Measurements from ENCODE around the gene CA10.

Gene CA10

GRCh38 chr17:51770027-51770759, 388.3 kb downstream of the CA10 start:
- Mint-ChIP-seq H3K36me3 (no peaks in the 10 kb centered on the region), H3K4me3 (no peak overlapping the region), H3K27ac (no peak overlapping the region), H3K9me3 (no peaks in the 10 kb centered on the region), H3K4me1 (no peaks in the 10 kb centered on the region), H3K27me3 (peaks cover 5 to 6% of the 10 kb centered on the region in 2 donors)
- DNase-seq: no peak
- ATAC-seq (replicated peaks): no peak

GRCh38 chr17:51769231-51769630, 389.3 kb downstream of the CA10 start:
- Mint-ChIP-seq H3K27ac (no peak overlapping the region), H3K9me3 (no peaks in the 10 kb centered on the region), H3K36me3 (no peaks in the 10 kb centered on the region), H3K4me1 (no peaks in the 10 kb centered on the region), H3K4me3 (no peak overlapping the region), H3K27me3 (peaks cover 7 to 9% of the 10 kb centered on the region in 2 donors)
- no peak for ATAC-seq (replicated peaks)
- DNase-seq: no peak

GRCh38 chr17:51768706-51769105, 389.8 kb downstream of the CA10 start:
- H3K9me3 Mint-ChIP-seq: no peaks in the 10 kb centered on the region
- DNase-seq: no peak
- H3K4me3 Mint-ChIP-seq: no peak overlapping the region
- H3K27me3 Mint-ChIP-seq: peaks cover 9 to 11% of the 10 kb centered on the region in 2 donors
- no peak overlapping the region for H3K27ac Mint-ChIP-seq
- H3K4me1 Mint-ChIP-seq: no peaks in the 10 kb centered on the region
- ATAC-seq (replicated peaks): no peak
- H3K36me3 Mint-ChIP-seq: no peaks in the 10 kb centered on the region

GRCh38 chr17:51767287-51767686, 391.2 kb downstream of the CA10 start:
- DNase-seq: no peak
- no peaks in the 10 kb centered on the region for H3K36me3 Mint-ChIP-seq
- H3K4me1 Mint-ChIP-seq: no peaks in the 10 kb centered on the region
- H3K27ac Mint-ChIP-seq: no peak overlapping the region
- no peaks in the 10 kb centered on the region for H3K9me3 Mint-ChIP-seq
- no peak for ATAC-seq (replicated peaks)
- no peak overlapping the region for H3K4me3 Mint-ChIP-seq
- H3K27me3 Mint-ChIP-seq: peaks cover 10 to 11% of the 10 kb centered on the region in 2 donors

GRCh38 chr17:51765282-51766135, 393.0 kb downstream of the CA10 start:
- no peak for ATAC-seq (replicated peaks)
- Mint-ChIP-seq H3K27me3 (peaks cover 11 to 13% of the 10 kb centered on the region in 2 donors), H3K27ac (no peak overlapping the region), H3K4me3 (no peak overlapping the region), H3K36me3 (no peaks in the 10 kb centered on the region), H3K9me3 (no peaks in the 10 kb centered on the region), H3K4me1 (no peaks in the 10 kb centered on the region)
- no peak for DNase-seq

- peaks cover 11 to 17% of the 10 kb centered on the region in 2 donors for H3K27me3 Mint-ChIP-seq
- H3K9me3 Mint-ChIP-seq: no peaks in the 10 kb centered on the region
- no peaks in the 10 kb centered on the region for H3K4me1 Mint-ChIP-seq
- H3K36me3 Mint-ChIP-seq: no peaks in the 10 kb centered on the region
- H3K4me3 Mint-ChIP-seq: no peak overlapping the region
- DNase-seq (peak; percentile 7), ATAC-seq (replicated peaks) (peak; percentile 92 to 96)
- no peak overlapping the region for H3K27ac Mint-ChIP-seq
Observed at GRCh38 chr17:51764387-51764971, 394.0 kb downstream of the CA10 start.

GRCh38 chr17:51763058-51763457, 395.5 kb downstream of the CA10 start:
- H3K36me3 Mint-ChIP-seq: no peaks in the 10 kb centered on the region
- H3K27ac Mint-ChIP-seq: no peak overlapping the region
- peaks cover 11 to 17% of the 10 kb centered on the region in 2 donors for H3K27me3 Mint-ChIP-seq
- H3K4me1 Mint-ChIP-seq: no peaks in the 10 kb centered on the region
- ATAC-seq (replicated peaks) (no peak), DNase-seq (no peak)
- no peak overlapping the region for H3K4me3 Mint-ChIP-seq
- H3K9me3 Mint-ChIP-seq: no peaks in the 10 kb centered on the region

- no peak overlapping the region for H3K4me3 Mint-ChIP-seq
- H3K4me1 Mint-ChIP-seq: no peaks in the 10 kb centered on the region
Observed at GRCh38 chr17:51761105-51761504, 397.4 kb downstream of the CA10 start.

GRCh38 chr17:51759260-51759659, 399.3 kb downstream of the CA10 start:
- H3K9me3 Mint-ChIP-seq: no peaks in the 10 kb centered on the region
- H3K4me3 Mint-ChIP-seq: no peak overlapping the region
- H3K36me3 Mint-ChIP-seq: no peaks in the 10 kb centered on the region
- peaks cover 3 to 13% of the 10 kb centered on the region in 2 donors for H3K27me3 Mint-ChIP-seq
- ATAC-seq (replicated peaks) (no peak), DNase-seq (no peak)
- H3K27ac Mint-ChIP-seq: no peak overlapping the region
- no peaks in the 10 kb centered on the region for H3K4me1 Mint-ChIP-seq

More at GRCh38 chr17:51761105-51761504, 397.4 kb downstream of the CA10 start:
- Mint-ChIP-seq H3K27ac (no peak overlapping the region), H3K27me3 (peaks cover 11 to 20% of the 10 kb centered on the region in 2 donors), H3K36me3 (no peaks in the 10 kb centered on the region), H3K9me3 (no peaks in the 10 kb centered on the region)
- ATAC-seq (replicated peaks): no peak
- DNase-seq: no peak

- Mint-ChIP-seq H3K36me3 (no peaks in the 10 kb centered on the region), H3K4me1 (no peaks in the 10 kb centered on the region), H3K27ac (no peak overlapping the region), H3K9me3 (no peaks in the 10 kb centered on the region), H3K4me3 (no peak overlapping the region), H3K27me3 (no peaks in the 10 kb centered on the region)
- ATAC-seq (replicated peaks) (no peak), DNase-seq (no peak)
Observed at GRCh38 chr17:51751072-51751471, 407.4 kb downstream of the CA10 start.

GRCh38 chr17:51748749-51749604, 409.5 kb downstream of the CA10 start:
- H3K27ac Mint-ChIP-seq: no peak overlapping the region

GRCh38 chr17:51746421-51746820, 412.1 kb downstream of the CA10 start:
- no peak overlapping the region for H3K27ac Mint-ChIP-seq
- H3K36me3 Mint-ChIP-seq: no peaks in the 10 kb centered on the region
- no peaks in the 10 kb centered on the region for H3K27me3 Mint-ChIP-seq
- ATAC-seq (replicated peaks) (no peak), DNase-seq (no peak)
- no peaks in the 10 kb centered on the region for H3K4me1 Mint-ChIP-seq
- no peaks in the 10 kb centered on the region for H3K9me3 Mint-ChIP-seq
- H3K4me3 Mint-ChIP-seq: no peak overlapping the region

More at GRCh38 chr17:51748749-51749604, 409.5 kb downstream of the CA10 start:
- Mint-ChIP-seq H3K4me1 (no peaks in the 10 kb centered on the region), H3K9me3 (no peaks in the 10 kb centered on the region), H3K27me3 (no peaks in the 10 kb centered on the region), H3K4me3 (no peak overlapping the region), H3K36me3 (no peaks in the 10 kb centered on the region)
- DNase-seq: no peak
- no peak for ATAC-seq (replicated peaks)

GRCh38 chr17:51745993-51746392, 412.5 kb downstream of the CA10 start:
- Mint-ChIP-seq H3K36me3 (no peaks in the 10 kb centered on the region), H3K4me1 (no peaks in the 10 kb centered on the region), H3K4me3 (no peak overlapping the region), H3K9me3 (no peaks in the 10 kb centered on the region), H3K27ac (no peak overlapping the region), H3K27me3 (no peaks in the 10 kb centered on the region)
- no peak for ATAC-seq (replicated peaks)
- no peak for DNase-seq

- DNase-seq (no peak), ATAC-seq (replicated peaks) (no peak)
- H3K9me3 Mint-ChIP-seq: no peaks in the 10 kb centered on the region
- no peaks in the 10 kb centered on the region for H3K36me3 Mint-ChIP-seq
- H3K27me3 Mint-ChIP-seq: peaks cover 3 to 5% of the 10 kb centered on the region in 2 donors
- no peak overlapping the region for H3K27ac Mint-ChIP-seq
- no peak overlapping the region for H3K4me3 Mint-ChIP-seq
- H3K4me1 Mint-ChIP-seq: no peaks in the 10 kb centered on the region
Observed at GRCh38 chr17:51743477-51743876, 415.0 kb downstream of the CA10 start.
